ENCODE measurements around the gene NCKAP5. TPM values are rescaled to one million over a fixed set of nuclear protein-coding genes. Genes with fewer than 3 reads are reported as not detected.
A peak's percentile ranks its signal among the peaks of the same experiment; 100 is the strongest.

NCKAP5 gene
- total RNA-seq, 3 donors from 2014 or later = 1.9 to 6.3 (median 2.3) TPM

GRCh38 chr2:133432778-133433177, 135.5 kb downstream of the NCKAP5 start:
- DNase-seq (no peak), ATAC-seq (no peak)
- H3K9me3 ChIP-seq = no peaks in the 10 kb centered on the region
- TF ChIP-seq CTCF (IDR thresholded peaks at IDR 0.05) = no peak
- intact Hi-C loops (cut with DNase I, micrococcal nuclease) = no loop called here
- H3K36me3 ChIP-seq (ENCODE audit: low read depth) = no peaks in the 10 kb centered on the region
- H3K4me3 ChIP-seq = no peak overlapping the region
- no peaks in the 10 kb centered on the region for H3K4me1 ChIP-seq (ENCODE audit: low read depth)

- H3K4me1 ChIP-seq (ENCODE audit: low read depth) = no peaks in the 10 kb centered on the region
- no peaks in the 10 kb centered on the region for H3K36me3 ChIP-seq (ENCODE audit: low read depth)
- no peak for ATAC-seq
- DNase-seq = no peak
- H3K4me3 ChIP-seq = no peak overlapping the region
- TF ChIP-seq CTCF (IDR thresholded peaks at IDR 0.05) = no peak
- H3K9me3 ChIP-seq = no peaks in the 10 kb centered on the region
- intact Hi-C loops (cut with DNase I, micrococcal nuclease) = no loop called here
Measured at GRCh38 chr2:133431289-133431688, 137.0 kb downstream of the NCKAP5 start.

GRCh38 chr2:133426791-133427190, 141.5 kb downstream of the NCKAP5 start:
- no peak for TF ChIP-seq CTCF (IDR thresholded peaks at IDR 0.05)
- H3K4me3 ChIP-seq = no peak overlapping the region
- no peaks in the 10 kb centered on the region for H3K9me3 ChIP-seq
- DNase-seq (no peak), ATAC-seq (no peak)
- H3K4me1 ChIP-seq (ENCODE audit: low read depth) = no peaks in the 10 kb centered on the region
- no peaks in the 10 kb centered on the region for H3K36me3 ChIP-seq (ENCODE audit: low read depth)
- intact Hi-C loops (cut with DNase I, micrococcal nuclease) = no loop called here

GRCh38 chr2:133425612-133426011, 142.7 kb downstream of the NCKAP5 start:
- no peaks in the 10 kb centered on the region for H3K4me1 ChIP-seq (ENCODE audit: low read depth)
- no peaks in the 10 kb centered on the region for H3K9me3 ChIP-seq
- TF ChIP-seq CTCF (IDR thresholded peaks at IDR 0.05) = no peak
- DNase-seq = no peak
- ATAC-seq = no peak
- intact Hi-C loops (cut with DNase I, micrococcal nuclease) = no loop called here
- H3K36me3 ChIP-seq (ENCODE audit: low read depth) = no peaks in the 10 kb centered on the region
- H3K4me3 ChIP-seq = no peak overlapping the region

- H3K9me3 ChIP-seq = no peaks in the 10 kb centered on the region
- H3K4me3 ChIP-seq = no peak overlapping the region
- DNase-seq (no peak), ATAC-seq (peak; percentile 12)
- TF ChIP-seq CTCF (IDR thresholded peaks at IDR 0.05) = no peak
- no peaks in the 10 kb centered on the region for H3K4me1 ChIP-seq (ENCODE audit: low read depth)
- no peaks in the 10 kb centered on the region for H3K36me3 ChIP-seq (ENCODE audit: low read depth)
- intact Hi-C loops (cut with DNase I, micrococcal nuclease) = no loop called here
Measured at GRCh38 chr2:133424876-133425275, 143.4 kb downstream of the NCKAP5 start.

GRCh38 chr2:133422931-133423351, 145.3 kb downstream of the NCKAP5 start:
- no peak overlapping the region for H3K4me3 ChIP-seq
- DNase-seq (no peak), ATAC-seq (no peak)
- no peaks in the 10 kb centered on the region for H3K9me3 ChIP-seq
- H3K36me3 ChIP-seq (ENCODE audit: low read depth) = no peaks in the 10 kb centered on the region
- TF ChIP-seq CTCF (IDR thresholded peaks at IDR 0.05) = no peak
- intact Hi-C loops (cut with DNase I, micrococcal nuclease) = no loop called here
- no peaks in the 10 kb centered on the region for H3K4me1 ChIP-seq (ENCODE audit: low read depth)
